A673 (cell line): ENCODE data around the gene FAM170B. TPM values are rescaled to one million over a fixed set of nuclear protein-coding genes. Genes with fewer than 3 reads are reported as not detected.

ENCODE experiments used
- BruUV-seq: library from RNA; stranded (reverse); fragments of 400-500 nt; replicated peaks from 2 replicates; lab custom pipeline; 2021; lab: Mats Ljungman, UMichigan
- CTCF ChIA-PET: fragments of 300-600 bp; sonication (Branson Sonifier 250); formaldehyde crosslinking; loops from one replicate; lab custom pipeline; 2022; ENCODE audit warnings: antibody characterized with exemption; lab: Charles Lee
- POLR2A ChIA-PET: fragments of 300-600 bp; sonication (Branson Sonifier 250); formaldehyde crosslinking; loops from one replicate; lab custom pipeline; 2022; ENCODE audit warnings: antibody characterized with exemption; ENCODE audit not compliant: low non-redundant PET; lab: Charles Lee
- DNase-seq: peaks from one replicate; pipeline ENCODE4 v3.0.0-alpha.2; 2015; ENCODE audit warnings: low spot score
- H3K27ac ChIP-seq: fragments of 200-600 bp; sonication (generic); 2 replicates; pipeline ENCODE4 v1.5.1; 2016; ENCODE audit warnings: mixed run types, low read depth, mild to moderate bottlenecking, mixed read lengths, antibody characterized with exemption, low read length; ENCODE audit not compliant: poor library complexity, severe bottlenecking
- H3K27me3 ChIP-seq: fragments of 200-600 bp; sonication (generic); replicated peaks from 2 replicates; pipeline ENCODE4 v1.6.1; 2017; ENCODE audit warnings: mixed run types, low read depth, mild to moderate bottlenecking, mixed read lengths, antibody characterized with exemption, low read length; ENCODE audit not compliant: insufficient read depth, poor library complexity
- H3K36me3 ChIP-seq: fragments of 200-600 bp; sonication (generic); 2 replicates; pipeline ENCODE4 v1.6.1; 2016; ENCODE audit warnings: mixed run types, mild to moderate bottlenecking, mixed read lengths, antibody characterized with exemption, low read length; ENCODE audit not compliant: insufficient read depth, poor library complexity, severe bottlenecking
- H3K4me1 ChIP-seq: fragments of 200-600 bp; sonication (generic); 2 replicates; pipeline ENCODE4 v1.6.1; 2017; ENCODE audit warnings: mixed run types, mild to moderate bottlenecking, mixed read lengths, antibody characterized with exemption, low read length; ENCODE audit not compliant: insufficient read depth, poor library complexity, severe bottlenecking
- H3K4me3 ChIP-seq: fragments of 200-600 bp; sonication (generic); 2 replicates; pipeline ENCODE4 v1.5.1; 2016; ENCODE audit warnings: low read depth, mixed run types, mild to moderate bottlenecking, mixed read lengths, low read length; ENCODE audit not compliant: poor library complexity, severe bottlenecking
- H3K9me3 ChIP-seq: fragments of 200-600 bp; sonication (generic); 2 replicates; pipeline ENCODE4 v1.6.1; 2016; ENCODE audit warnings: mixed run types, low read depth, mild to moderate bottlenecking, mixed read lengths, antibody characterized with exemption, low read length; ENCODE audit not compliant: poor library complexity, severe bottlenecking
- EZH2 ChIP-seq: fragments of 200-600 bp; sonication (generic); IDR thresholded peaks from 2 replicates; pipeline ENCODE4 v1.6.1; 2017; ENCODE audit warnings: borderline replicate concordance, low read depth, mild to moderate bottlenecking, mixed read lengths, antibody characterized with exemption, low read length; ENCODE audit not compliant: poor library complexity, severe bottlenecking
- intact Hi-C: fragments of 100-400 bp; cut with micrococcal nuclease; formaldehyde crosslinking; loops from one replicate; pipeline ENCODE4 v1.10.0; 2022; ENCODE audit not compliant: unreplicated experiment
- total RNA-seq: library from RNA; stranded (reverse); gene quantifications from 2 replicates; pipeline ENCODE4 v1.2.3, GENCODE V29; 2021
- TF ChIP-seq, protein P1 (sequence below): fragments of 300-800, 200-600 bp; sonication (generic); conservative IDR thresholded peaks from 2 replicates; pipeline ENCODE4 v1.5.1; 2017; ENCODE audit warnings: low read depth, mild to moderate bottlenecking, antibody characterized with exemption, low read length, moderate library complexity, mixed read lengths

FAM170B gene
- total RNA-seq, 1 experiment from 2014 or later: not detected

DNA sequence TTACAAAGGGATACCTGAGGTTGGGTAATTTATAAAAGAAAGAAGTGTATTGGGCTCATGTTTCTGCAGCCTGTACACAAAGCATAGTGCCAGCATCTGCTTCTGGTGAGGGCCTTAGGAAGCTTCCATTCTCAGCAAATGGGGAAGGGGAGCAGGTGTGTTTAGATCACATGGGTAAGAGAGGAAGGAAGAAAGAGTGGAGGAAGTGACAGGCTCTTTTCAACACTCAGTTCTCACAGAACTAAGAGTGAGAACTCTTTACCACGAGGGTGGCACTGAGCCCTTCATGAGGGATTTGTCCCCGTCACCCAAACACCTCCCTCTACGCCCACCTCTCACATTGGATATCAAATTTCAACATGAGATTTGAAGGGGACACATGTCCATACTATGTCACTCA, 506 bp upstream of the FAM170B start:
- intact Hi-C loops: no loop called here
- Histone ChIP-seq H3K4me1 (no peaks in the 10 kb centered on the region), H3K36me3 (no peaks in the 10 kb centered on the region), H3K27me3 (no peaks in the 10 kb centered on the region), H3K4me3 (no peak overlapping the region), H3K27ac (no peak overlapping the region), H3K9me3 (no peaks in the 10 kb centered on the region)
- no peak for TF ChIP-seq EZH2
- TF ChIP-seq, protein P1, sequence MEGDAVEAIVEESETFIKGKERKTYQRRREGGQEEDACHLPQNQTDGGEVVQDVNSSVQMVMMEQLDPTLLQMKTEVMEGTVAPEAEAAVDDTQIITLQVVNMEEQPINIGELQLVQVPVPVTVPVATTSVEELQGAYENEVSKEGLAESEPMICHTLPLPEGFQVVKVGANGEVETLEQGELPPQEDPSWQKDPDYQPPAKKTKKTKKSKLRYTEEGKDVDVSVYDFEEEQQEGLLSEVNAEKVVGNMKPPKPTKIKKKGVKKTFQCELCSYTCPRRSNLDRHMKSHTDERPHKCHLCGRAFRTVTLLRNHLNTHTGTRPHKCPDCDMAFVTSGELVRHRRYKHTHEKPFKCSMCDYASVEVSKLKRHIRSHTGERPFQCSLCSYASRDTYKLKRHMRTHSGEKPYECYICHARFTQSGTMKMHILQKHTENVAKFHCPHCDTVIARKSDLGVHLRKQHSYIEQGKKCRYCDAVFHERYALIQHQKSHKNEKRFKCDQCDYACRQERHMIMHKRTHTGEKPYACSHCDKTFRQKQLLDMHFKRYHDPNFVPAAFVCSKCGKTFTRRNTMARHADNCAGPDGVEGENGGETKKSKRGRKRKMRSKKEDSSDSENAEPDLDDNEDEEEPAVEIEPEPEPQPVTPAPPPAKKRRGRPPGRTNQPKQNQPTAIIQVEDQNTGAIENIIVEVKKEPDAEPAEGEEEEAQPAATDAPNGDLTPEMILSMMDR: no peak
- no TSS peak for BruUV-seq
- ChIA-PET CTCF (no interaction called here), POLR2A (no interaction called here)
- no peak for DNase-seq

DNA sequence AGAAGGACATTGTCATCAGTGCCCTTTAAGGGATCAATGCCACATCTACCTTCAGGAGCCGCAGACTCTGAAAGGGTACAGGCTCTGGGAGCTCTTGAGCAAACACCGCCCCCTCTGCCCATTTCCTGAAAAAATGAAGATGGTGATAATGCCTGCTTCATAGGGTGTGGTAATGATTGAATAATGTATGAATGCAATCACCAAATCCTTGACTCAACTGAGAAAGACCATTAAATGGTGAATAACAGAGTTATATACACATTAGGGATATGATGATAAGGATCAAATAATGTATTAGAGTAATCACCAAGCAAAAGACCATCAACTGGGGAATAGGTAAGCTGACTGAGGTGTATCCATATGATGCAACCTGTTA, 1.5 kb downstream of the FAM170B start:
- Histone ChIP-seq H3K36me3 (no peaks in the 10 kb centered on the region), H3K27me3 (no peaks in the 10 kb centered on the region), H3K9me3 (no peaks in the 10 kb centered on the region), H3K4me3 (no peak overlapping the region), H3K27ac (no peak overlapping the region), H3K4me1 (no peaks in the 10 kb centered on the region)
- intact Hi-C loops: no loop called here
- POLR2A ChIA-PET: no interaction called here
- no TSS peak for BruUV-seq
- TF ChIP-seq, protein P1: no peak
- TF ChIP-seq EZH2: no peak
- no peak for DNase-seq
- CTCF ChIA-PET: no interaction called here

DNA sequence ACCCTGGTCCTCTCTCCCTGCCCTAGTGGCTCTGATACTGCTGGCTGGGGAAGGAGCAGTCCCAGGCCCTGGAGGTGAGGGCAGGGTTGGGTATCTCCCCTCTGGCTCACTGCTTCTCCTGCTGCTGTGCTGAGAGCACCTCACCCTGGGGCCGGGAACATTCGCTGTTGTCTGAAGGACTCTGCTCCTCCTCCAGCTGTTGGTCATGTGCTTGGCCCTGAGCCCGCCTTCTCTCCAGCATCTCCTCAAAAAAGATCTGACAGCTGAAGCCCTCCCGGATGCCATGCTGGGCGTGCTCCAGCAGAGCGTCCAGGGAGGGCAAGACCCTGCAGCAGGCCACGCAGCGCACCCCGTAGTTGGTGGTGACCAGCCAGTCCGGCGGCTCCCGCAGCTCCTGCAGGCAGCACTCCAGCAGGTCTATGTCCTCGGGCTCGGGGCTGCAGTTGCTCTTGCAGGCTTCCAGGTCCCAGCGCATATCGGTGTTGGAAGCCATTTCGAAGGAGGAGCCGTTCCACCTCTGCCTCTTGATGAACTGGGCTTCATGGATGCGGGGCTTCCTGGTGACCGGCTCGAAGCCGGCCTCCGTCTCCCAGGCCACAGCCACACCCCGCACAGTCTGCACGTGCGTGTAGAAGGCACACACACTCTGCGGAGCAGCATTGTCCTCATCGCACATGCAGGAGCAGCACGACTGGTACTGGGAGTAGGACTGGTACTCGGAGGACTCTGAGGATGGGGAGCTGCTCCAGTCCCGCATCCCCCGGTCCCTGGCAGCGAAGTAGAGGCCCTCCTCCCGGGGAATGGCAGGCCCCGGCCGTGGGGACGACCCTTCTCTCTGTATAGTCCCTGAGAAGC, 2.1 kb downstream of the FAM170B start:
- ChIA-PET CTCF (no interaction called here), POLR2A (no interaction called here)
- no peak for DNase-seq
- BruUV-seq: no TSS peak
- no peaks in the 10 kb centered on the region for H3K4me1 ChIP-seq
- no peaks in the 10 kb centered on the region for H3K27me3 ChIP-seq
- H3K9me3 ChIP-seq: no peaks in the 10 kb centered on the region
- intact Hi-C loops: no loop called here
- no peak overlapping the region for H3K4me3 ChIP-seq
- no peaks in the 10 kb centered on the region for H3K36me3 ChIP-seq
- TF ChIP-seq, protein P1: no peak
- no peak for TF ChIP-seq EZH2
- H3K27ac ChIP-seq: no peak overlapping the region
